Activated CD4-positive, CD25-positive, alpha-beta regulatory T cell treated with anti-CD3 and anti-CD28 coated beads, Interleukin-2, amount 50 U/mL, for 16 hours (primary cell): ENCODE measurements around the gene ARPC1A.
"Not testable (repeated sequence)": the region's sequence is repeated elsewhere in the genome, so short reads cannot be mapped to it uniquely, and the experiment has no call there.

Source experiments
- DNase-seq: peaks from one replicate; pipeline ENCODE4 v3.0.0-alpha.2; 2020; ENCODE audit warnings: low read depth, low spot score

ARPC1A gene

GRCh38 chr7:99408379-99409191 is 82.9 kb downstream of the ARPC1A start, which contains the start of the genes BUD31 and PDAP1:
Gene BUD31 (plus strand): TSS chr7:99408969. CDS start chr7:99411093, 2,124 bp downstream.
Gene PDAP1 (minus strand): TSS chr7:99408597. CDS start chr7:99408548, 49 bp downstream.
- peak; percentile 89 for DNase-seq

GRCh38 chr7:99409192-99409572 is 83.5 kb downstream of the ARPC1A start:
- DNase-seq, result no peak

- no peak for DNase-seq
Measured at GRCh38 chr7:99409806-99410205, 84.1 kb downstream of the ARPC1A start.

GRCh38 chr7:99410635-99411034 is 84.9 kb downstream of the ARPC1A start:
- DNase-seq, result no peak

- not testable (repeated sequence) for DNase-seq
Measured at GRCh38 chr7:99415513-99416127, 89.9 kb downstream of the ARPC1A start.
